Measurements from ENCODE around the gene SHANK3. TPM values are rescaled to one million over a fixed set of nuclear protein-coding genes. Genes with fewer than 3 reads are reported as not detected.

The SHANK3 gene
- total RNA-seq, 1 experiment from 2014 or later, result 0.75 TPM

GRCh38 chr22:50712341-50713007 lies 39.9 kb downstream of the SHANK3 start:
- DNase-seq (ENCODE audit: low read depth), result no peak

- DNase-seq (ENCODE audit: low read depth), result no peak
These were observed 40.4 kb downstream of the SHANK3 start for GRCh38 chr22:50713008-50713385.

- DNase-seq (ENCODE audit: low read depth), result no peak
These were observed 41.0 kb downstream of the SHANK3 start for GRCh38 chr22:50713571-50714056.

GRCh38 chr22:50714150-50714549 lies 41.5 kb downstream of the SHANK3 start:
- no peak for DNase-seq (ENCODE audit: low read depth)

- no peak for DNase-seq (ENCODE audit: low read depth)
These were observed 42.1 kb downstream of the SHANK3 start for GRCh38 chr22:50714631-50715179.

GRCh38 chr22:50715250-50715649 lies 42.6 kb downstream of the SHANK3 start:
- no peak for DNase-seq (ENCODE audit: low read depth)

GRCh38 chr22:50715776-50716175 lies 43.2 kb downstream of the SHANK3 start:
- no peak for DNase-seq (ENCODE audit: low read depth)

GRCh38 chr22:50716290-50717024 lies 43.8 kb downstream of the SHANK3 start:
- DNase-seq (ENCODE audit: low read depth), result no peak

- peak; percentile 25 for DNase-seq (ENCODE audit: low read depth)
These were observed 45.2 kb downstream of the SHANK3 start for GRCh38 chr22:50717709-50718351.

GRCh38 chr22:50718352-50718709 lies 45.7 kb downstream of the SHANK3 start:
- DNase-seq (ENCODE audit: low read depth), result no peak

- no peak for DNase-seq (ENCODE audit: low read depth)
These were observed 47.2 kb downstream of the SHANK3 start for GRCh38 chr22:50719814-50720300.

- DNase-seq (ENCODE audit: low read depth), result no peak
These were observed 48.0 kb downstream of the SHANK3 start for GRCh38 chr22:50720301-50721256.

- DNase-seq (ENCODE audit: low read depth), result no peak
These were observed 48.7 kb downstream of the SHANK3 start for GRCh38 chr22:50721257-50721844.

- DNase-seq (ENCODE audit: low read depth), result no peak
These were observed 49.6 kb downstream of the SHANK3 start for GRCh38 chr22:50722048-50722701.

Other genes with a start within 250 kb of the SHANK3 start
- gene SBF1, start 197.8 kb upstream of the SHANK3 start, total RNA-seq (2014; rRNA removed), result 69.2 and 76.2 TPM in 2 replicates
- gene ADM2, start 191.3 kb upstream of the SHANK3 start, total RNA-seq (2014; rRNA removed), result not detected in 2 replicates
- not detected in 2 replicates for gene MIOX, start 186.0 kb upstream of the SHANK3 start, total RNA-seq (2014; rRNA removed)
- gene LMF2, start 165.1 kb upstream of the SHANK3 start, total RNA-seq (2014; rRNA removed), result 87.5 and 98.3 TPM in 2 replicates
- 72.1 and 75.2 TPM in 2 replicates for gene NCAPH2, start 164.6 kb upstream of the SHANK3 start, total RNA-seq (2014; rRNA removed)
- gene SCO2, start 147.2 kb upstream of the SHANK3 start, total RNA-seq (2014; rRNA removed), result 7.4 and 7.7 TPM in 2 replicates
- gene TYMP, start 142.8 kb upstream of the SHANK3 start, total RNA-seq (2014; rRNA removed), result 3.6 and 4.3 TPM in 2 replicates
- not detected in 2 replicates for gene KLHDC7B, start 126.9 kb upstream of the SHANK3 start, total RNA-seq (2014; rRNA removed)
- gene SYCE3, start 109.9 kb upstream of the SHANK3 start, total RNA-seq (2014; rRNA removed), result not detected in 2 replicates
- gene CPT1B, start 94.4 kb upstream of the SHANK3 start, total RNA-seq (2014; rRNA removed), result 9.0 and 9.4 TPM in 2 replicates
- gene CHKB, start 90.0 kb upstream of the SHANK3 start, total RNA-seq (2014; rRNA removed), result 44.9 and 53.0 TPM in 2 replicates
- gene MAPK8IP2, start 72.0 kb upstream of the SHANK3 start, total RNA-seq (2014; rRNA removed), result 0.13 and 0.17 TPM in 2 replicates
- 33.9 and 40.4 TPM in 2 replicates for gene ARSA, start 44.7 kb upstream of the SHANK3 start, total RNA-seq (2014; rRNA removed)
- not detected in 2 replicates for gene ACR, start 65.4 kb downstream of the SHANK3 start, total RNA-seq (2014; rRNA removed)
- 12.3 and 13.5 TPM in 2 replicates for gene RABL2B, start 110.8 kb downstream of the SHANK3 start, total RNA-seq (2014; rRNA removed)